ENCODE data around the gene QSOX2.

DNA sequence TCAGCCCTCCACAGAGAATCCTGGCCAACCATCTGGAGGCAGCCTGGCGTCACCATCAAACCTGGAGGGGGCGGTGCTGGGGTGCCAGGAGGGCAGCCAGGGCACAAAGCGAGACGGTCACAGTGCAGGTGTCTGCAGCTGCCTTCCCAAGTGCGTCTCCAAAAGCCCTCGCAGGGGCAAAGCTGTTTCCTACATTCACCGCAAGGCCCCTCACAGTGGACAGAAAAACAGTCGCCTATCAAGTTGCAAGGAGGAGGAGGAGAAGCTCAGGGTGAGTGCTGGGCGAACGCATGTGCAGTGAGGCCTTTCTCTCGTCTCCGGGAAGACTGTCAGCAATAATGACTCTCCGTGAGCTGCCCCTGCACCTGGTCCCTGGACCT lies 22.7 kb downstream of the QSOX2 start:
- TF ChIP-seq EZH2phosphoT487 (IDR thresholded peaks at IDR 0.05; ENCODE audit: low read length): no peak
- TF ChIP-seq, protein P1, sequence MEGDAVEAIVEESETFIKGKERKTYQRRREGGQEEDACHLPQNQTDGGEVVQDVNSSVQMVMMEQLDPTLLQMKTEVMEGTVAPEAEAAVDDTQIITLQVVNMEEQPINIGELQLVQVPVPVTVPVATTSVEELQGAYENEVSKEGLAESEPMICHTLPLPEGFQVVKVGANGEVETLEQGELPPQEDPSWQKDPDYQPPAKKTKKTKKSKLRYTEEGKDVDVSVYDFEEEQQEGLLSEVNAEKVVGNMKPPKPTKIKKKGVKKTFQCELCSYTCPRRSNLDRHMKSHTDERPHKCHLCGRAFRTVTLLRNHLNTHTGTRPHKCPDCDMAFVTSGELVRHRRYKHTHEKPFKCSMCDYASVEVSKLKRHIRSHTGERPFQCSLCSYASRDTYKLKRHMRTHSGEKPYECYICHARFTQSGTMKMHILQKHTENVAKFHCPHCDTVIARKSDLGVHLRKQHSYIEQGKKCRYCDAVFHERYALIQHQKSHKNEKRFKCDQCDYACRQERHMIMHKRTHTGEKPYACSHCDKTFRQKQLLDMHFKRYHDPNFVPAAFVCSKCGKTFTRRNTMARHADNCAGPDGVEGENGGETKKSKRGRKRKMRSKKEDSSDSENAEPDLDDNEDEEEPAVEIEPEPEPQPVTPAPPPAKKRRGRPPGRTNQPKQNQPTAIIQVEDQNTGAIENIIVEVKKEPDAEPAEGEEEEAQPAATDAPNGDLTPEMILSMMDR (IDR thresholded peaks at IDR 0.05; ENCODE audit: low read length): no peak
